HCT116 (cell line): ENCODE results near the gene XKR8. TPM values are rescaled to one million over a fixed set of nuclear protein-coding genes. Genes with fewer than 3 reads are reported as not detected.
A peak's percentile ranks its signal among the peaks of the same experiment; 100 is the strongest.

Experiments used
- ATAC-seq: fragments of 200-7000 bp; cut with Tn5 transposase; 2 replicates; pipeline ENCODE4 v1.9.1; 2020; ENCODE audit warnings: mild to moderate bottlenecking, moderate library complexity
- BruUV-seq: library from RNA; stranded (reverse); fragments of 400-500 nt; replicated peaks from 2 replicates; lab custom pipeline; 2021; lab: Mats Ljungman, UMichigan
- CTCF ChIA-PET: fragments of 300-600 bp; sonication (Branson Sonifier 250); formaldehyde crosslinking; loops from one replicate; lab custom pipeline; 2021; ENCODE audit warnings: antibody characterized with exemption; lab: Charles Lee
- POLR2A ChIA-PET: fragments of 300-600, 350-600 bp; sonication (Branson Sonifier 250); formaldehyde crosslinking; loops from one replicate; lab custom pipeline; 2021; ENCODE audit warnings: antibody characterized with exemption; lab: Charles Lee
- RAD21 ChIA-PET, 2 experiments: fragments of 300-600 bp; sonication (Branson Sonifier 250); formaldehyde crosslinking; loops; one replicate each; lab custom pipeline; 2023; ENCODE audit warnings: low total read pairs in 2 of 2; ENCODE audit not compliant: uncharacterized antibody in 2 of 2, unreplicated experiment in 2 of 2, low non-redundant PET in 1 of 2; lab: Charles Lee
- DNase-seq: peaks from one replicate; pipeline ENCODE4 v3.0.0-alpha.2; 2010; ENCODE audit warnings: low read depth, low spot score
- H2AFZ ChIP-seq: fragments of 200-600 bp; shearing (Covaris generic), sonication (generic); 2 replicates; pipeline ENCODE4 v1.6.1; 2017; ENCODE audit warnings: low read depth, mixed run types, mixed read lengths, antibody characterized with exemption, low read length; ENCODE audit not compliant: poor library complexity, severe bottlenecking
- H3K27ac ChIP-seq: 2 replicates; pipeline ENCODE4 v1.5.1; 2012; ENCODE audit warnings: low read depth, low read length
- H3K27me3 ChIP-seq: fragments of 200-600 bp; sonication (generic); 2 replicates; pipeline ENCODE4 v1.6.1; 2016; ENCODE audit warnings: mixed run types, low read length, mixed read lengths; ENCODE audit not compliant: insufficient read depth
- H3K36me3 ChIP-seq, 2 experiments: fragments of 200-500 bp in 1 of 2; fragments of 200-600 bp in 1 of 2; sonication (Bioruptor generic) in 1 of 2; sonication (generic) in 1 of 2; 2 replicates each; pipeline versions ENCODE4 v1.5.1 to v1.6.1; 2014 to 2016; ENCODE audit warnings: low read length in 2 of 2, inconsistent platforms in 1 of 2, mixed read lengths in 1 of 2, mixed run types in 1 of 2; ENCODE audit not compliant: insufficient read depth in 2 of 2, control insufficient read depth in 1 of 2
- H3K4me1 ChIP-seq, 2 experiments: fragments of 200-600 bp in 1 of 2; sonication (generic) in 1 of 2; 2 replicates each; pipeline versions ENCODE4 v1.5.1 to v1.6.1; 2012 to 2017; ENCODE audit warnings: low read length in 2 of 2, inconsistent platforms in 1 of 2, mild to moderate bottlenecking in 1 of 2, mixed read lengths in 1 of 2, mixed run types in 1 of 2, moderate library complexity in 1 of 2; ENCODE audit not compliant: insufficient read depth in 2 of 2, control insufficient read depth in 1 of 2
- H3K4me2 ChIP-seq: fragments of 200-600 bp; sonication (generic); 2 replicates; pipeline ENCODE4 v1.6.1; 2017; ENCODE audit warnings: mixed run types, low read length, mixed read lengths
- H3K4me3 ChIP-seq, 2 experiments: fragments of 200-600 bp in 1 of 2; sonication (generic) in 1 of 2; replicated peaks in 1 of 2; 2 replicates each; pipeline ENCODE4 v1.5.1; 2011 to 2016; ENCODE audit warnings: low read length in 2 of 2, control low read depth in 1 of 2, low read depth in 1 of 2, mild to moderate bottlenecking in 1 of 2, mixed read lengths in 1 of 2, mixed run types in 1 of 2
- H3K79me2 ChIP-seq: fragments of 200-600 bp; sonication (generic); 2 replicates; pipeline ENCODE4 v1.6.1; 2017; ENCODE audit warnings: mild to moderate bottlenecking, mixed run types, low read length, moderate library complexity, mixed read lengths; ENCODE audit not compliant: insufficient read depth
- H3K9ac ChIP-seq: fragments of 200-600 bp; sonication (generic); 2 replicates; pipeline ENCODE4 v1.6.1; 2016; ENCODE audit warnings: low read length, mixed read lengths
- H3K9me2 ChIP-seq: fragments of 200-600 bp; sonication (generic), shearing (Covaris generic); 2 replicates; pipeline ENCODE4 v1.6.1; 2017; ENCODE audit warnings: mixed run types, mild to moderate bottlenecking, moderate library complexity; ENCODE audit not compliant: insufficient read depth
- H3K9me3 ChIP-seq, 2 experiments: fragments of 200-500 bp in 1 of 2; fragments of 200-600 bp in 1 of 2; sonication (Bioruptor generic) in 1 of 2; sonication (generic) in 1 of 2; 2 replicates each; pipeline ENCODE4 v1.6.1; 2014 to 2017; ENCODE audit warnings: low read length in 2 of 2, mixed read lengths in 2 of 2, inconsistent platforms in 1 of 2, low read depth in 1 of 2, mild to moderate bottlenecking in 1 of 2, mixed run types in 1 of 2, moderate library complexity in 1 of 2; ENCODE audit not compliant: control insufficient read depth in 1 of 2, insufficient read depth in 1 of 2
- H4K20me1 ChIP-seq: fragments of 200-600 bp; sonication (generic), shearing (Covaris generic); 2 replicates; pipeline ENCODE4 v1.6.1; 2017; ENCODE audit warnings: mixed run types, mild to moderate bottlenecking, moderate library complexity; ENCODE audit not compliant: insufficient read depth
- CBX3 ChIP-seq: IDR thresholded peaks from 2 replicates; pipeline ENCODE4 v1.6.1; 2012; ENCODE audit warnings: low read depth
- EZH2phosphoT487 ChIP-seq: fragments of 200-600 bp; IDR thresholded peaks from 2 replicates; pipeline ENCODE4 v1.6.1; 2018; ENCODE audit warnings: antibody characterized with exemption, borderline replicate concordance
- FOSL1 ChIP-seq: IDR thresholded peaks from 2 replicates; pipeline ENCODE4 v1.6.1; 2012; ENCODE audit warnings: low read depth
- POLR2AphosphoS5 ChIP-seq: IDR thresholded peaks from 2 replicates; pipeline ENCODE4 v1.6.1; 2011; ENCODE audit warnings: mild to moderate bottlenecking, low read depth, low read length, moderate library complexity
- RAD21 ChIP-seq: IDR thresholded peaks from 2 replicates; pipeline ENCODE4 v1.6.1; 2012; ENCODE audit warnings: low read depth, mild to moderate bottlenecking
- YY1 ChIP-seq: IDR thresholded peaks from 2 replicates; pipeline ENCODE4 v1.6.1; 2011; ENCODE audit warnings: low read length, low read depth, moderate library complexity, mild to moderate bottlenecking; ENCODE audit not compliant: insufficient replicate concordance; ENCODE audit errors: extremely low read depth
- ZNF274 ChIP-seq: fragments of 200-500 bp; sonication (Bioruptor generic); IDR thresholded peaks from 2 replicates; pipeline ENCODE4 v1.6.1; 2014; ENCODE audit warnings: mild to moderate bottlenecking, low read depth, low read length, inconsistent platforms
- intact Hi-C: fragments of 100-400 bp; cut with micrococcal nuclease; formaldehyde crosslinking; loops from 2 replicates; pipeline ENCODE4 v1.10.0; 2022
- total RNA-seq: library from RNA; stranded (reverse); gene quantifications from one replicate; pipeline ENCODE4 v1.2.1, GENCODE V29; 2021; ENCODE audit not compliant: unreplicated experiment
- TF ChIP-seq, protein P1 (sequence below): IDR thresholded peaks from 2 replicates; pipeline ENCODE4 v1.6.1; 2012

XKR8 gene
- total RNA-seq, 1 experiment from 2014 or later = 11.0 TPM

DNA sequence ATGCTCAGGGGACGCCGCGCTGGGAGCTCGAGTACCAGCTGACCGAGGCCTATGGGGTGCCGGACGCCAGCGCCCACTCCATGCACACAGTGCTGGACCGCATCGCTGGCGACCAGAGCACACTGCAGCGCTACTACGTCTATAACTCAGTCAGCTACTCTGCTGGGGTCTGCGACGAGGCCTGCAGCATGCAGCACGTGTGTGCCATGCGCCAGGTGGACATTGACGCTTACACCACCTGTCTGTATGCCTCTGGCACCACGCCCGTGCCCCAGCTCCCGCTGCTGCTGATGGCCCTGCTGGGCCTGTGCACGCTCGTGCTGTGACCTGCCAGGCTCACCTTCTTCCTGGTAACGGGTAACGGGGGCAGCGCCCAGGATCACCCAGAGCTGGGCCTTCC is 1.3 kb upstream of the XKR8 start:
- H2AFZ ChIP-seq = no peak overlapping the region
- ATAC-seq (no peak), DNase-seq (no peak)
- CTCF ChIA-PET = no interaction called here
- no peaks in the 10 kb centered on the region for H3K27me3 ChIP-seq
- H3K27ac ChIP-seq = peak overlapping the region; percentile 96
- RAD21 ChIA-PET = no interaction called here
- H3K4me2 ChIP-seq = peak overlapping the region; percentile 100
- H3K4me1 ChIP-seq = peaks cover 17 to 36% of the 10 kb centered on the region in 2 experiments
- no peak overlapping the region for H3K9ac ChIP-seq
- no TSS peak for BruUV-seq
- H3K79me2 ChIP-seq = peaks cover 7% of the 10 kb centered on the region; the same call in 1 of the 2 replicates
- no peak overlapping the region; a peak in 1 of 4 replicates for H3K4me3 ChIP-seq
- TF ChIP-seq EZH2phosphoT487 = no peak
- TF ChIP-seq YY1 = no peak
- TF ChIP-seq RAD21 = no peak
- no peak for TF ChIP-seq ZNF274
- H4K20me1 ChIP-seq = no peaks in the 10 kb centered on the region
- H3K36me3 ChIP-seq = no peaks in the 10 kb centered on the region
- H3K9me2 ChIP-seq = no peaks in the 10 kb centered on the region
- POLR2A ChIA-PET = no interaction called here
- no peaks in the 10 kb centered on the region for H3K9me3 ChIP-seq
- intact Hi-C loops = no loop called here

DNA sequence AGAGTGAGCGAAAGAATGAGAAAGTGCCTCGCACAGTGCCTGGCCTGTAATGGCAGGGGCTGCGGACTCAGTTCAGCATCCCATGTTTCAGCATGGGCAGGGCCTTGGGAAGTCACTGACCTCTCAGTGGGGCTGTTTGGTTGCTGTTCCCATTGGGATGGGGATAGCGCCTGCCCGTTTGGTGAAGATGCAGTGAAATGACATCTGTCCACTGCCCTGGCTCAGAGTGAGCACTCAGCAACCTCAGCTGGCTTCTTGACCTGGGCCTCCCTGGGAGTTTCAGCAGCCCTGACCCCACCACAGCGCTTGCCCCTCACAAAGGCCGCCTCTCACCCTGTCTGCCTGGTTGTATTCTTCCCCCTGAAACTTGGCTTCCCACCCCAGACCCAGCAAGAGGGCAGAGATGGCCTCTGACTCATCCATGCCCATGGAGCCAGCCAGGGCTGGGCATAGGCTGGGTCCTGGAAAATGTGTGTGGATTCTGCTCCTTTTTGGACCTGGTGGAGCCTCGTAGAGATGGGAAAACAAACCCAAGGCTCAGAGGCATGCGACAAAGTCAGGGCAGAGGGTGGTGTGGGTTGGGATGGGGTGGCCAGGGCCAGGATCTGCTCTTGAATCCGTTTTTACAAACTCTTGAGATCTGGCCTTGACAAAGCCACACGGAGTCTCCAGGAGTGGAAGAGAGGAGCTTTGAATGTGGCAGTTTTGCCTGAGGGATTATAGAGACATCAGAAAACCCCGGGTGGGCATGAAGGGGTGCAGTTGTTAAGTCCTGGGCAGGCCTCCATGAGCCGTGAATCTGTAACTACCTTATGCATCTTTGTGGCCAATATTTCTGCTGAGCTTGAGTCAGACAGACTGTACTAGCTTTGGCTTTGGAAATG is 1.2 kb downstream of the XKR8 start:
- ATAC-seq (no peak), DNase-seq (no peak)
- Histone ChIP-seq H3K79me2 (peaks cover 7% of the 10 kb centered on the region; the same call in 1 of the 2 replicates), H3K4me2 (peak overlapping the region; percentile 100), H4K20me1 (no peaks in the 10 kb centered on the region), H3K4me3 (peak overlapping the region; percentile 70 to 84), H2AFZ (no peak overlapping the region), H3K4me1 (peaks cover 17 to 37% of the 10 kb centered on the region in 2 experiments), H3K9ac (peak overlapping the region; percentile 85), H3K36me3 (peaks cover 0 to 5% of the 10 kb centered on the region in 2 experiments; a peak in 1 of 4 replicates), H3K27me3 (no peaks in the 10 kb centered on the region), H3K27ac (peak overlapping the region; percentile 96), H3K9me2 (no peaks in the 10 kb centered on the region), H3K9me3 (no peaks in the 10 kb centered on the region)
- no peak for TF ChIP-seq CBX3
- TF ChIP-seq, protein P1, sequence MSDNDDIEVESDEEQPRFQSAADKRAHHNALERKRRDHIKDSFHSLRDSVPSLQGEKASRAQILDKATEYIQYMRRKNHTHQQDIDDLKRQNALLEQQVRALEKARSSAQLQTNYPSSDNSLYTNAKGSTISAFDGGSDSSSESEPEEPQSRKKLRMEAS = no peak
- no peak for TF ChIP-seq YY1
- no peak for TF ChIP-seq EZH2phosphoT487
- no peak for TF ChIP-seq POLR2AphosphoS5
- TF ChIP-seq FOSL1 = peak; percentile 32; the same call in 1 of the 2 replicates
- ChIA-PET RAD21 (interaction anchor here in 1 of 2 experiments (0.6 to 1.0 kb wide), 2 partner anchors 11 to 103 kb away, joined by 3 to 4 read pairs; no protein-coding TSS in a partner anchor), CTCF (interaction anchor here (1.0 to 1.5 kb wide), 4 partner anchors 8 to 345 kb away, joined by 3 to 4 read pairs (median 4); no protein-coding TSS in a partner anchor), POLR2A (interaction anchor here (2.3 kb wide), 1 partner anchor 11 kb away, joined by 6 read pairs; no protein-coding TSS in a partner anchor)
- intact Hi-C loops = no loop called here
- BruUV-seq = no TSS peak
